Sigmoid colon (tissue), 4 donors: ENCODE measurements around the gene ADARB2.

Source experiments
- CTCF ChIP-seq, 4 experiments: fragments of 450-650 bp in 3 of 4; fragments of 200-600 bp in 1 of 4; IDR thresholded peaks; one replicate each; pipeline ENCODE4 v1.5.1; 2016 to 2019; ENCODE audit warnings: antibody characterized with exemption in 4 of 4, mild to moderate bottlenecking in 3 of 4, moderate library complexity in 2 of 4
- POLR2A ChIP-seq, 2 donors: fragments of 450-650 bp; IDR thresholded peaks; one replicate each; pipeline ENCODE4 v1.6.1; 2016; ENCODE audit warnings: antibody characterized with exemption in 2 of 2, mild to moderate bottlenecking in 2 of 2, moderate library complexity in 2 of 2
- POLR2AphosphoS5 ChIP-seq, 4 donors: sonication (generic); formaldehyde crosslinking; IDR thresholded peaks; one replicate each; pipeline ENCODE4 v1.6.1; 2017; ENCODE audit warnings: antibody characterized with exemption in 4 of 4

- TF ChIP-seq CTCF (IDR thresholded peaks at IDR 0.05) (no peak), POLR2AphosphoS5 (IDR thresholded peaks at IDR 0.05) (no peak), POLR2A (IDR thresholded peaks at IDR 0.05) (no peak)
Observed at GRCh38 chr10:1631282-1631681, 106.0 kb downstream of the ADARB2 start.
